Transverse colon (tissue), 4 donors: Measurements from ENCODE around the gene WNK2. TPM values are rescaled to one million over a fixed set of nuclear protein-coding genes. Genes with fewer than 3 reads are reported as not detected.

Experiments
- DNase-seq: peaks from one replicate; pipeline ENCODE4 v3.0.0-alpha.2; 2019
- H3K27ac ChIP-seq, 4 donors: fragments of 200-600 bp; sonication (generic); 2 replicates each; pipeline ENCODE4 v1.5.1; 2016 to 2018; ENCODE audit warnings: inconsistent platforms in 4 of 4
- H3K27me3 ChIP-seq: fragments of 200-600 bp; sonication (generic); 2 replicates; pipeline ENCODE4 v1.5.1; 2017; ENCODE audit warnings: inconsistent platforms
- H3K36me3 ChIP-seq, 4 donors: fragments of 200-600 bp; sonication (generic); 2 replicates each; pipeline ENCODE4 v1.5.1; 2017 to 2019; ENCODE audit warnings: inconsistent platforms in 4 of 4
- H3K4me1 ChIP-seq, 4 donors: fragments of 200-600 bp; sonication (generic); 2 replicates each; pipeline ENCODE4 v1.5.1; 2017 to 2020; ENCODE audit warnings: inconsistent platforms in 4 of 4
- H3K4me3 ChIP-seq, 4 donors: fragments of 200-600 bp; sonication (generic); 1 replicate in 1 of 4; 2 replicates in 3 of 4; pipeline versions ENCODE4 v1.5.1 to v1.6.1; 2017 to 2019; ENCODE audit warnings: inconsistent platforms in 4 of 4
- H3K9me3 ChIP-seq, 2 donors: fragments of 200-600 bp; sonication (generic); 2 replicates each; pipeline ENCODE4 v1.5.1; 2017 to 2019; ENCODE audit warnings: inconsistent platforms in 2 of 2
- EP300 ChIP-seq: sonication (generic); formaldehyde crosslinking; IDR thresholded peaks from one replicate; pipeline ENCODE4 v1.6.1; 2017; ENCODE audit warnings: antibody characterized with exemption, low read depth
- POLR2A ChIP-seq: fragments of 450-650 bp; IDR thresholded peaks from one replicate; pipeline ENCODE4 v1.6.1; 2016; ENCODE audit warnings: antibody characterized with exemption, mild to moderate bottlenecking, moderate library complexity
- POLR2AphosphoS5 ChIP-seq, 3 donors: sonication (generic); formaldehyde crosslinking; IDR thresholded peaks; one replicate each; pipeline ENCODE4 v1.6.1; 2016; ENCODE audit warnings: antibody characterized with exemption in 3 of 3
- WGBS, 2 donors: methylation state at CpG; one replicate each; pipeline ENCODE4 v1.1.5; 2018; ENCODE audit warnings: low coverage in 1 of 2; 5-methylcytosine and 5-hydroxymethylcytosine counted together
- in situ Hi-C, 4 donors: fragments of 200-750 bp; cut with MboI; loops; one replicate each; pipeline versions ENCODE4 v1.15.0 to v1.15.1; 2017; ENCODE audit warnings: low sequenced_read_pairs in 3 of 4, low pct_ligation_motif_present in 1 of 4, low pct_unique_long_range_greater_than_20kb in 1 of 4
- intact Hi-C: fragments of 100-400 bp; cut with DNase I; formaldehyde crosslinking; loops from one replicate; pipeline ENCODE4 v1.15.1; 2023; ENCODE audit warnings: low total_unique reads
- total RNA-seq, 4 donors: library from RNA; depleted of rRNA; stranded (reverse); fragments of >200 nt; gene quantifications; one replicate each; pipeline ENCODE4 v1.1.0, GENCODE V29; 2016
- TF ChIP-seq, protein P1 (sequence below), 5 experiments: fragments of 200-600 bp in 3 of 5; fragments of 450-650 bp in 2 of 5; sonication (generic) in 3 of 5; IDR thresholded peaks; 1 replicate in 2 of 5; 2 replicates in 3 of 5; pipeline ENCODE4 v1.5.1; 2016 to 2017; ENCODE audit warnings: antibody characterized with exemption in 5 of 5, inconsistent platforms in 3 of 5, mild to moderate bottlenecking in 2 of 5, moderate library complexity in 1 of 5

Gene WNK2
- total RNA-seq, 4 donors from 2014 or later = 133 to 618 (median 157) TPM

GRCh38 chr9:93315960-93316359 lies 132.0 kb downstream of the WNK2 start:
- WGBS, 2 donors = 29 to 58% methylated on average over 3 to 5 of the region's 5 CpGs
- Histone ChIP-seq H3K4me1 (peaks cover 7 to 21% (median 15%) of the 10 kb centered on the region in 4 donors), H3K9me3 (no peaks in the 10 kb centered on the region), H3K4me3 (no peak overlapping the region), H3K27ac (no peak overlapping the region), H3K36me3 (peaks cover 0 to 8% (median 0%) of the 10 kb centered on the region in 4 donors), H3K27me3 (no peaks in the 10 kb centered on the region)
- intact Hi-C loops (no loop called here), in situ Hi-C loops (loop anchor here in 1 of 4 donors (25.0 kb wide), 2 partner anchors 221 to 304 kb away; no protein-coding TSS in a partner anchor)
- no peak for TF ChIP-seq EP300
- TF ChIP-seq, protein P1, sequence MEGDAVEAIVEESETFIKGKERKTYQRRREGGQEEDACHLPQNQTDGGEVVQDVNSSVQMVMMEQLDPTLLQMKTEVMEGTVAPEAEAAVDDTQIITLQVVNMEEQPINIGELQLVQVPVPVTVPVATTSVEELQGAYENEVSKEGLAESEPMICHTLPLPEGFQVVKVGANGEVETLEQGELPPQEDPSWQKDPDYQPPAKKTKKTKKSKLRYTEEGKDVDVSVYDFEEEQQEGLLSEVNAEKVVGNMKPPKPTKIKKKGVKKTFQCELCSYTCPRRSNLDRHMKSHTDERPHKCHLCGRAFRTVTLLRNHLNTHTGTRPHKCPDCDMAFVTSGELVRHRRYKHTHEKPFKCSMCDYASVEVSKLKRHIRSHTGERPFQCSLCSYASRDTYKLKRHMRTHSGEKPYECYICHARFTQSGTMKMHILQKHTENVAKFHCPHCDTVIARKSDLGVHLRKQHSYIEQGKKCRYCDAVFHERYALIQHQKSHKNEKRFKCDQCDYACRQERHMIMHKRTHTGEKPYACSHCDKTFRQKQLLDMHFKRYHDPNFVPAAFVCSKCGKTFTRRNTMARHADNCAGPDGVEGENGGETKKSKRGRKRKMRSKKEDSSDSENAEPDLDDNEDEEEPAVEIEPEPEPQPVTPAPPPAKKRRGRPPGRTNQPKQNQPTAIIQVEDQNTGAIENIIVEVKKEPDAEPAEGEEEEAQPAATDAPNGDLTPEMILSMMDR (IDR thresholded peaks at IDR 0.05) = no peak
- no peak for TF ChIP-seq POLR2A
- no peak for TF ChIP-seq POLR2AphosphoS5 (IDR thresholded peaks at IDR 0.05)
- DNase-seq = no peak

GRCh38 chr9:93316726-93317494 lies 133.0 kb downstream of the WNK2 start:
- no peaks in the 10 kb centered on the region for H3K27me3 ChIP-seq
- 90 to 100% methylated on average over 1 to 12 of the region's 12 CpGs for WGBS, 2 donors
- H3K9me3 ChIP-seq = no peaks in the 10 kb centered on the region
- intact Hi-C loops = no loop called here
- no peak overlapping the region for H3K27ac ChIP-seq
- H3K4me1 ChIP-seq = peaks cover 7 to 18% (median 14%) of the 10 kb centered on the region in 4 donors
- no peak overlapping the region for H3K4me3 ChIP-seq
- no peak for DNase-seq
- TF ChIP-seq POLR2AphosphoS5 (IDR thresholded peaks at IDR 0.05) (no peak), EP300 (no peak), POLR2A (no peak)
- TF ChIP-seq, protein P1 (IDR thresholded peaks at IDR 0.05) = no peak
- peaks cover 0 to 8% (median 0%) of the 10 kb centered on the region in 4 donors for H3K36me3 ChIP-seq
- in situ Hi-C loops = loop anchor here in 1 of 4 donors (25.0 kb wide), 2 partner anchors 220 to 305 kb away; no protein-coding TSS in a partner anchor

- Histone ChIP-seq H3K36me3 (peaks cover 0 to 8% (median 0%) of the 10 kb centered on the region in 4 donors), H3K4me3 (no peak overlapping the region), H3K4me1 (peaks cover 2 to 11% (median 7%) of the 10 kb centered on the region in 4 donors), H3K27ac (no peak overlapping the region), H3K9me3 (no peaks in the 10 kb centered on the region), H3K27me3 (no peaks in the 10 kb centered on the region)
- 79 to 91% methylated on average over 5 to 30 of the region's 30 CpGs for WGBS, 2 donors
- in situ Hi-C loops = loop anchor here in 1 of 4 donors (25.0 kb wide), 2 partner anchors 220 to 305 kb away; no protein-coding TSS in a partner anchor
- intact Hi-C loops = no loop called here
- TF ChIP-seq EP300 (no peak), POLR2AphosphoS5 (IDR thresholded peaks at IDR 0.05) (no peak), POLR2A (no peak)
- TF ChIP-seq, protein P1 (IDR thresholded peaks at IDR 0.05) = no peak
- no peak for DNase-seq
These were observed 133.7 kb downstream of the WNK2 start for GRCh38 chr9:93317495-93318094.

DNA sequence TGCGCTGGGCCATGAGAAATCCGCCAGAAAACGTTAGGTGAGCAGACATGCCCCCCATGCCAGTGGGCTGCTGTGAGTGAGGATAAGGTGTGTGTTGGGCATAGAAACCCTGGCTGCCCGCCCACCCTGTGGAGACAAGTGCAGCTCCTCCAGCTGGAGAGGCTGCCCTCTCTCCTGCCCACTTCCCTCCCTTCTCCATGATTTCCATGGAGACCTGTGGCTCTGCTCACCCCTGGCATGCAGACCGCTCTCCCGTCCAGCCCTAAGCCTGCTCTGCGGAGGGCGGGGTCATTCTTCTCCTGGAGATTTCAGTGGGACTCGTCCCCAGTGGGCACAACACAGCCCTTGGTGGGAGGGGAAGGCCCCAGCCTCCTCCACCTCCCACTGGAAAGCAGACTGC lies 134.5 kb downstream of the WNK2 start:
- Histone ChIP-seq H3K27ac (no peak overlapping the region), H3K4me3 (no peak overlapping the region), H3K36me3 (peaks cover 0 to 8% (median 0%) of the 10 kb centered on the region in 4 donors), H3K4me1 (peaks cover 0 to 3% (median 1%) of the 10 kb centered on the region in 4 donors), H3K27me3 (no peaks in the 10 kb centered on the region), H3K9me3 (no peaks in the 10 kb centered on the region)
- intact Hi-C loops (no loop called here), in situ Hi-C loops (loop anchor here in 1 of 4 donors (25.0 kb wide), 2 partner anchors 219 to 306 kb away; no protein-coding TSS in a partner anchor)
- WGBS, 2 donors = 60 to 84% methylated on average over 2 to 9 of the region's 9 CpGs
- no peak for DNase-seq
- TF ChIP-seq POLR2AphosphoS5 (IDR thresholded peaks at IDR 0.05) = no peak
